HG03460 (cell line): ENCODE measurements around the gene CHKB.
A peak's percentile ranks its signal among the peaks of the same experiment; 100 is the strongest.

Source experiments
- ATAC-seq: cut with Tn5 transposase; IDR thresholded peaks from one replicate; pipeline ENCODE4 v1.9.1; 2021; ENCODE audit not compliant: unreplicated experiment

The CHKB gene

GRCh38 chr22:50575426-50575941 lies 7.2 kb downstream of the CHKB start:
- ATAC-seq = no peak

- ATAC-seq = no peak
Observed at GRCh38 chr22:50574383-50574755, 8.3 kb downstream of the CHKB start.

DNA sequence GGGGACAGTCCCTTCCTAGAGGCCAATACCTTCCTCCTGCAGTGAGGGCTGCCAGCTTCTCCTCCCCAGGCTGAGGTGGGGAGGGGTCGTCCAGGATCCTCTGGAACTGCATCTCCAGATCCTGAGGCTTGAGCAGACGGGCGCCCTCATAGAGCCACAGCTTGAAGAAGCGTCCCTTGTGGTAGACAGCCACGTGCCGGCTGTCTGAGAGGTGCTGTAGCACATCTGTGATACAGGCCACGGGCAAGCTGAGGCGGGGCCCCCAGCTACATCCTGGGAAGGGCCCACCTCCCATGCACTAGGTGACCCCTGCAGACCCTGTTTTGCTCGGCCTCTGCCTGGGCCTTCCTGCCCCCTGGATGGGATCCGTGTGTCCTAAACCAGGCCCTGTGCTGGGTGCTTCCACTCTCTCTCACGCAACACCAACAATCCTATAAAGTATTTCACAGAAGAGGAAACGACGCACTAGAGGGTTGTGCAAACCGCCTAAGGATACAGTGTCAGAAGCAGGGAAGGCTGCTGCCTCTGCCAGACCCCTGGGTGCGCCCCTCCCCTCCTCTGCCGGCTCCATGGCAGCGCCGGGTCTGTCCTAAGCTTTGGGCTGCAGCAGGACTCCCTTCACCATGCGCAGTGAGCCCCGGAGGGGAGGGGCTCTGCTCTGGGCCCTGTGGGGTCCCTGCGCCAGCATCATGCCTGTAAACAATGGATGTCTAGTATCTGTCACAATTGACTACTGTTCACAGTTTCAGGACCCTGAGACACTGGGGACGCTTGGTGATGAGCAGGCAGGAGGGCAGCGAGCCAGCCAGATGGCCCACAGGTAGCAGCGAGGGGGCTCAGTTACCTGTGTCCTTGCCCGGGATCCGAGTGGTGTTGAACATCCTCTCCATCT lies 8.9 kb downstream of the CHKB start:
- ATAC-seq = no peak

DNA sequence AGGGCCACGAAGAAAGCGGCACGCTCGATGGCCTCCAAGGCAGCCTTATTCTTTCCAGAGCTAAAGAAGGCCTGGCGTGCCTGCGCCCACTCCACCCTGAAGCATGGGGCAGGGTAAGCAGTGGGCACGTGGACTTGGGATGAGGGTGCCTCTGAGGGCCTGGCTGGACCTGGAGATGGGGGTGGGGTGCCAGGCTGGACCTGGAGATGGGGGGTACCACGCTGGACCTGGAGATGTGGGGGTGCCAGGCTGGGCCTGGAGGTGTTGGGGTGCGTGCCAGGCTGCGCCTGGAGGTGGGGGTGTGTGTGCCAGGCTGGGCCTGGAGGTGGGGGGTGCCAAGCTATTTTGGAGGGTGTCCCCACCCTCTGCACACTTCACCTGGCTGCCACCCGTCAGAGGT lies 9.7 kb downstream of the CHKB start:
- ATAC-seq = no peak

DNA sequence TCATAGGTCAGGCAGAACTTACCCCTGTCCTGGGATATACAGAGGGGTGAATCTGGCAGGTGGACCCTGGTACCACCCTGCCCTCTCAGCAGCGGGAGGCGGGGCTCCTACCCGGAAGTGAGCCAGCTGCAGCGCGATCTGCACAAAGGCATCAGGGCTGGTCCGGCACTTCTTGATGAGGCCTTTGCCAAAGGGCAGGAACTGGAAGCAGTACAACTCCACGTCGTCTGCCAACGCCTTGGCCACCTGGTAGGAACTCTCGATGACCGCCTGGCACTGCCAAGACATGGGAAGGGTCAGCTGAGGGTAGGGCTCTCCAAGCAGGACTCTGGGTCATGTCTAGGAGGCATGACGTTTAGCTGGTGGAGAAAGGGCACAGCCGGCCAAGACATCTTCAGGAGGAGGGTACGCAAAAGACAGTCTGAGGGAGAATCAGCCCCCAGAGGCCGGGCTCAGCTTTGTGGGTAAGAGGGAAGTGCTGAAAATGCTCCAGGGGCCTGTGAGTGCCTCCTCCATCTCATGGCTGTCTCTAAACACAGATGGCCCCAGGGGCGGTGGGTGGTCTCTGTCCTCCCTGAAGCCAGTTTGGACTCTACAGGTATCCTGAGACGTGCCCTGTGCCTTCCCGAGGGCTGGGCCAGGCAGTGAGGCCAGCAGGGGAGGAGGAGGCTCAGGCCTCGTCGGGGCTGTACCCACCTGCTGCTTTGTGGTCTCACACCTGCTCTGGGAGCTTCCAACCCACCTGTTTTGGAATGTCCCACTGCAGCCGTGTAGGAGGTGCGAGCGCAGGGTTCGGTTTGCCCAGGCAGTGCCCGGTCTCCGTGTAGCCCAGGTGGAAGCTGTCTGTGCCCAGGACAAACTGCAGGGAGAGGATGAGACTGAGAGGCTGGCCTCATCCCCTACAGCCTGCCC lies 11.1 kb downstream of the CHKB start:
- ATAC-seq = no peak

DNA sequence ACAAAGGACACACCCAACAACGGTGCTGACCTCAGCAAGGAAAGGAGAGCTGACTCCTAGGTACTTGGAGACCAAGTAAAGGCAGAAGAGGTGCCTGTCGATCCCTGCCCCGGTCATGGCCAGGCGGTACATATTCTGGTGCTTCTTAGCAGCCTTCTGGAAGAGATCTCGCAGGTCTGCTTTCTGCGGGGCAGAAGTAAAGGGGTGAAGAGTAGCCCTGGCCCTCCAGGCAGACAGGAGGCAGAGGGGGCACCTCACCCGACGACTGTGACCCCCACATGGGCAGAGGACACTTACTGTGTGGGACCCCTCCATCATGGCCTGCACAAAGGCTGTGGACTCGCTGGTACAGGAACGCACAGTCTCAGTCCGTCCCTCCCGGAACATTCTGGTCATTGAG lies 11.8 kb downstream of the CHKB start:
- no peak for ATAC-seq

DNA sequence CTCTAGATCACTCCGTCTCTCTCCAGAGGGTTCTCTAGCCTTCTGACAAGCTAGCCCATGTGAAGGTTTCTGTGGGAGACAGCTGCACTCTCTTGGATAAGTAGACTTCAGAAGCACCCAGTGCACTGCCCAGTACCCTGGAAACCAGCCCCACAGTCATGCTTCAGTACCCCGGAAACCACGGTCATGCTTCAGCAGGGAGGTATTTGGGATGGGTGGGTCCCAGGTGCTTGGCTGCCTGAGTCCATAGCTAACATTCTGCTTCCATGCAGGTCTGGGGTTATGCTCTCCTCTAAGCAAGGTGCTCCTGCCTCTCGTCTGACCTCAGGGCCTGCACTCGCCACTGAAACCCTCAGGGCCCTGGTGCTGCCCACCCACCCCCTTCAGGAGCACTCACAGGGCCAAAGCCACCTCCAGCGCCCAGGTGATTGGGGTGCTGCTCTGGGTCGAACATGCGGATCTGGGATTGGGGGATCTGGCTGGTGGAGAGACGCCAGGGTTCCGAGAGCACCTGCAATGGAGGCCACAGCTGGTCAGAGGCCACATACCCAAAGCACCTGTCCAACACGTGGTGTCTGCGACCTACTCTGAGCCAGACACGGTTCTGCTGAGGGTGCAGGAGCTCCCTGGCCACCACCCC lies 12.6 kb downstream of the CHKB start:
- no peak for ATAC-seq

GRCh38 chr22:50569041-50569459 lies 13.6 kb downstream of the CHKB start:
- no peak for ATAC-seq

- no peak for ATAC-seq
Observed at GRCh38 chr22:50568626-50569025, 14.0 kb downstream of the CHKB start.

- ATAC-seq = no peak
Observed at GRCh38 chr22:50567721-50568252, 14.9 kb downstream of the CHKB start.

DNA sequence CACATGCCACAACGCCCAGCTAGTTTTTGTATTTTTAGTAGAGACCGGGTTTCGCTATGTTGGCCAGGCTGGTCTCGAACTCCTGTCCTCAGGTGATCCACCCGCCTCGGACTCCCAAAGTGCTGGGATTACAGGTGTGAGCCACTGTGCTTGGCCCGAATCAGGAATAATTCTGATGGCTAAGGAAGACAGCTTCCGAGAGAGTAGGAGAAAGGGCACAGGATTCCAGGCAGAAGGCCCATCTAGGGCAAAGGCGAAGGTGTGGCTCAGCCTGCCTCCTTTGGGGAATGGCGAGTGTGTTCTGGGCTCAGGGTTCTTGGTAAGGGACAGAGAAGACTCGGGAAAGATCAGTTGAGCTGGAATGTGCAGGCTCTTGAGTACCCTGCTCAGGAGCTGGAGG lies 18.4 kb downstream of the CHKB start:
- ATAC-seq = no peak

- ATAC-seq = no peak
Observed at GRCh38 chr22:50563413-50564160, 19.1 kb downstream of the CHKB start.

DNA sequence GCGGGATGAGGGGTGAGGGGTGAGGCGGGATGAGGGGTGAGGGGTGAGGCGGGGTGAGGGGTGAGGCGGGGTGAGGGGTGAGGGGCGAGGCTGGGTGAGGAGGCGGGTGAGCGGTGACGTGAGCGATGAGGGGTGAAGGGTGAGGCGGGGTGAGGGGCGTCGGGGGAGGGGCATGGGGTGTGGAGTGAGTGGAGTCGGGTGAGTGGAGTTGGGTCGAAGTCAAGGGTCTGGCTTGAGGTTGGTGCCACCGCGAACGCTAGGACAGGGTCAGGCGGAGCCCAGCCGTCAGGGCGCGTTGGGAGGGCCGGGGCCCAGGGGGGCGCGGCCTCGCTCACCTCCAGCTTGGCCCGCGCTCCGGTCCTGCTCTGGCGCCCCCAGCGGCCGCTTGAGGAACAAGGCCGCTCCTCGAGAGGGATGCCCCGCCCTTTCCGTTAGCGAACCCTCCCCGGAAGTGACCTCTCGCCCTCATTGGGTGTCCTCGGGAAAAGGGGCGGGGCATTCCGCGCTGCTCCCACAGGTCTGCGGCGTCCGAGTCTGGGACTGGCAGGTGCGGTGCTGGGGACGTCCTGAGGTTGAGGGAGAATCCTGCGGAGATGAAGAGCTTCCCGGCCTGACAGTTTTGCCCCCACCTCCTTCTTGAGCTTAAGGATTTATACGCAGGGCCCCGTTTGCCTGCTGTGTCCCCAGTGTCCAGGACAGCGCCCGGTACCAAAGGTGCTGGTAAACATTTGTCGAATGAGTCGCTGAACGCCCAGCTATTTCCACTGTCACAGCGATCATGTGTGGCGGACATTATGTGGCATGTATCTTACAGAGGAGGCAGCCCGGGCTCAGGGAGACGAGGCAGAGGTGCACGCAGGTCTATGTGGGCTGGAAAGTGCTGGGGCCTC lies 19.9 kb downstream of the CHKB start, which contains the start of gene SYCE3:
TSS of gene SYCE3 (minus strand) at position 397 of the 890 bp plus-strand sequence. CDS start 6,514 bp downstream, outside the sequence.
- peak; percentile 91 for ATAC-seq

DNA sequence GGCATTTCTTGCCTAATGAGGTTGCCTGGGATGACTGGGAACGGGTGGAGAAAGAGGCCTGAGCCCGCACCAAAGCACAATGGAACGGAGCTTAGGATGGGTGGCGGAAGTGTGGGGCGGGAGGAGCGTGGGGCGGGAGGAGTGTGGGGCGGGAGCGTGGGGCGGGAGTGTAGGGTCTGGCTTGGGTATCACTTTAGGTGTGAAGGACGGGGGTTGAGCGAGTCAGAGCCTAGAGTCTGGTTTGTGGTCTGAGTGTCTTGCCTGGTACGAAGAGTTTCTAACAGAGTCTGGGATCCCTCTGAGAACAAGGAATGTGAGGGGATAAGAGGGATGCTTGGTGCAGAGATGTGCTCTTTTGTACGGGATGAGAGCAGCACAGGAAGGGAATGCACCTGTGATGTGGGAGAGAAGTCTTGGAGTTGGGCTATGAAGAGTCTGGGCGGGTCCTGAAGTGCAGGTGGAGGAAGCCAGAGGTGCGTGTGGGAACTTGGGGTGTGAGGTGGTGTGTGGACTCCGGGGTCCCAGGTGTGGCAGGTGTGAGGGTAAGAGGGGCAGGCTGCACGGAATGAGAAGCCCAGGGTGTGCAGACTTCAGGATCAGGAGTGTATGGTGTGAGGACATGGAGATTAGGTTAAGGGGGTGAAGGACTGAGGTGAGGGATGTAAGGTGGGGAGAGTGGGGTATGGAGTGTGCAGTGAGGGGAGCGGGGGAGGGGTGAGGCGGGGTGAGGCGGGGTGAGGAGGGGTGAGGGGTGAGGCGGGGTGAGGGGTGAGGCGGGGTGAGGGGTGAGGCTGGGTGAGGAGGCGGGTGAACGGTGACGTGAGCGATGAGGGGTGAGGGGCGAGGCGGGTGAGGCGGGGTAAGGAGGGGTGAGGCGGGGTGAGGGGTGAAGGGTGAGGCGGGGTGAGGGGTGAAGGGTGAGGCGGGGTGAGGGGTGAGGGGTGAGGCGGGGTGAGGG lies 21.0 kb downstream of the CHKB start:
- ATAC-seq = no peak

GRCh38 chr22:50560034-50560433 lies 22.6 kb downstream of the CHKB start:
- ATAC-seq = no peak

DNA sequence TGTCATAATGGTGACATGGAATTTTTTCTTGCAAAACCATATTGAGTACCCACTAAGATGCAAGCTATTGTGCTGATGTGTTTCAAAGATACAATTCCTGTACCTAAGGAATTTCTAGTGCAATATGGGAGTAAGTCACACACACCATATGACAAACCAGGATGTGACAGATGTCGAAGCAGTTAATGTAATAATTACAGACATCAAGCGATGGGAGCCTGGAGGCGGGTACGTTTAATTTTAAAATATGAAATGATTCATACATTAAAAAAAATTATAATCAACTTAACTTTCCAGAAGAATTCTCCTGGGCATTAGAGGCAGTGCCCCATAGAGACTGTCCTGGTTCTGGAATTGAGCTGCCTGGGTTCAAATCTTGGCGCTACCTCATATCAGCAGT lies 25.9 kb downstream of the CHKB start:
- no peak for ATAC-seq

DNA sequence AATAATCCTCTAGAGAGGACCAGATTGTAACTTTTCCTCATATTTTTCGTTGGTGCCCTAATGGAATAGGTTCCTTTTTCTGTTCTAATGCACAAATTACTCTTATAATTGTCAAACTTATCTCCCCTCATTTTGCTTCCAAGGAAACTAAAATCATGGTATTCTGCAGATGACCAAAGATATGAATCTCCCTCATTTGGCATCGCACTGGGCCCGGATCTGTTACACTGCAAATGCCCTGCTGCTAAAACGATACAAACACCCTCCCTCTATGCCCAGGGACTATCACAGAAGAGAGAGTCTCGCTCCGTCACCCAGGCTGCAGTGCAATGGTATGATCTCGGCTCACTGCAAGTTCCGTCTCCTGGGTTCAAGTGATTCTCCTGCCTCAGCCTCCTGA lies 29.3 kb downstream of the CHKB start:
- ATAC-seq = no peak

GRCh38 chr22:50551160-50551752 lies 31.4 kb downstream of the CHKB start:
- no peak for ATAC-seq
